GM23338 (cell line): ENCODE data around the gene UBE2G1. TPM values are rescaled to one million over a fixed set of nuclear protein-coding genes. Genes with fewer than 3 reads are reported as not detected.
"Not testable (repeated sequence)": the region's sequence is repeated elsewhere in the genome, so short reads cannot be mapped to it uniquely, and the experiment has no call there.

ENCODE experiments used
- ATAC-seq: fragments of 200-7000 bp; cut with Tn5 transposase; 3 replicates; pipeline ENCODE4 v1.9.1; 2020
- DNase-seq: peaks from one replicate; pipeline ENCODE4 v3.0.0-alpha.2; 2015; ENCODE audit warnings: low spot score
- H2AFZ ChIP-seq: fragments of 200-600 bp; sonication (generic); 2 replicates; pipeline ENCODE4 v1.8.0; 2016; ENCODE audit warnings: antibody characterized with exemption, mild to moderate bottlenecking, moderate library complexity
- H3F3A ChIP-seq: fragments of 200-600 bp; sonication (generic); replicated peaks from 2 replicates; pipeline ENCODE4 v1.8.0; 2017; ENCODE audit warnings: antibody characterized with exemption, mixed run types, low read depth
- H3K27ac ChIP-seq: fragments of 200-600 bp; sonication (generic); 2 replicates; pipeline ENCODE4 v1.6.1; 2016; ENCODE audit warnings: low read depth
- H3K27me3 ChIP-seq: fragments of 200-600 bp; sonication (generic); 2 replicates; pipeline ENCODE4 v1.8.0; 2016; ENCODE audit warnings: mild to moderate bottlenecking, mixed run types, moderate library complexity; ENCODE audit not compliant: insufficient read depth
- H3K36me3 ChIP-seq: fragments of 200-600 bp; sonication (generic); 2 replicates; pipeline ENCODE4 v1.8.0; 2016; ENCODE audit warnings: mild to moderate bottlenecking; ENCODE audit not compliant: insufficient read depth
- H3K4me1 ChIP-seq: fragments of 200-600 bp; sonication (generic); 2 replicates; pipeline ENCODE4 v1.8.0; 2016; ENCODE audit warnings: mild to moderate bottlenecking, moderate library complexity; ENCODE audit not compliant: insufficient read depth
- H3K4me2 ChIP-seq: fragments of 200-600 bp; sonication (generic); 2 replicates; pipeline ENCODE4 v1.7.1; 2017; ENCODE audit warnings: mixed run types
- H3K4me3 ChIP-seq: fragments of 200-600 bp; sonication (generic); 2 replicates; pipeline ENCODE4 v1.6.1; 2016; ENCODE audit warnings: mixed run types
- H3K79me2 ChIP-seq: fragments of 200-600 bp; sonication (generic); replicated peaks from 2 replicates; pipeline ENCODE4 v1.8.0; 2017; ENCODE audit warnings: mild to moderate bottlenecking; ENCODE audit not compliant: insufficient read depth
- H3K9me2 ChIP-seq: fragments of 200-600 bp; sonication (generic); 2 replicates; pipeline ENCODE4 v1.8.0; 2017; ENCODE audit not compliant: insufficient read depth
- H4K20me1 ChIP-seq: fragments of 200-600 bp; sonication (generic); replicated peaks from 2 replicates; pipeline ENCODE4 v1.8.0; 2017; ENCODE audit warnings: mild to moderate bottlenecking; ENCODE audit not compliant: insufficient read depth
- H3K27ac Mint-ChIP-seq: 2 replicates; pipeline ENCODE4 v1.8.0; 2020; ENCODE audit warnings: inconsistent platforms, mild to moderate bottlenecking, moderate library complexity, mixed read lengths
- H3K27me3 Mint-ChIP-seq: 3 replicates; pipeline ENCODE4 v1.8.0; 2022; ENCODE audit warnings: low read depth, mild to moderate bottlenecking, moderate library complexity, mixed read lengths, inconsistent platforms; ENCODE audit not compliant: insufficient read depth, poor library complexity
- H3K36me3 Mint-ChIP-seq: 3 replicates; pipeline ENCODE4 v1.8.0; 2021; ENCODE audit warnings: low read depth, mild to moderate bottlenecking, inconsistent platforms, moderate library complexity, mixed read lengths
- H3K4me1 Mint-ChIP-seq: 3 replicates; pipeline ENCODE4 v1.8.0; 2020; ENCODE audit warnings: mild to moderate bottlenecking, inconsistent platforms, mixed read lengths
- H3K4me3 Mint-ChIP-seq: 3 replicates; pipeline ENCODE4 v1.8.0; 2021; ENCODE audit warnings: moderate library complexity, mild to moderate bottlenecking, inconsistent platforms, mixed read lengths
- H3K9me3 Mint-ChIP-seq: 3 replicates; pipeline ENCODE4 v1.8.0; 2020; ENCODE audit warnings: moderate library complexity, mild to moderate bottlenecking, inconsistent platforms, mixed read lengths
- EZH2phosphoT487 ChIP-seq: fragments of 200-600 bp; sonication (generic); IDR thresholded peaks from one replicate; pipeline ENCODE4 v1.8.1; 2018; ENCODE audit warnings: antibody characterized with exemption; ENCODE audit not compliant: unreplicated experiment
- JUNB ChIP-seq: IDR thresholded peaks from one replicate; pipeline ENCODE4 v1.6.1; 2016; ENCODE audit warnings: antibody characterized with exemption; ENCODE audit not compliant: unreplicated experiment
- NANOG ChIP-seq: IDR thresholded peaks from 2 replicates; pipeline ENCODE4 v1.6.1; 2016; ENCODE audit warnings: antibody characterized with exemption, borderline replicate concordance
- REST ChIP-seq: IDR thresholded peaks from one replicate; pipeline ENCODE4 v1.6.1; 2018; ENCODE audit warnings: antibody characterized with exemption; ENCODE audit not compliant: unreplicated experiment
- STAT1 ChIP-seq: IDR thresholded peaks from one replicate; pipeline ENCODE4 v1.6.1; 2016; ENCODE audit warnings: antibody characterized with exemption; ENCODE audit not compliant: unreplicated experiment
- ZNF331 ChIP-seq: fragments of 250-450 bp; sonication (Bioruptor Pico); IDR thresholded peaks from 2 replicates; pipeline ENCODE4 v1.5.0; 2020; ENCODE audit warnings: low read depth, mild to moderate bottlenecking, moderate library complexity
- polyA plus RNA-seq: library from polyadenylated mRNA; unstranded; fragments of >200 nt; fragmentation: Nextera tagmentation; extraction: Ambion mirVana; gene quantifications from 2 replicates; pipeline ENCODE4 v1.2.1, GENCODE V29; 2016
- total RNA-seq: library from RNA; depleted of rRNA; stranded (reverse); fragments of >200 nt; shearing (Covaris generic); gene quantifications from 2 replicates; pipeline ENCODE4 v1.2.3, GENCODE V29; 2014

Gene UBE2G1
- total and polyA plus RNA-seq, 2 experiments from 2014 or later = 71.9 to 145 TPM

- Mint-ChIP-seq H3K36me3 (peaks cover 16% of the 10 kb centered on the region), H3K9me3 (no peaks in the 10 kb centered on the region), H3K4me3 (no peak overlapping the region), H3K4me1 (peaks cover 40% of the 10 kb centered on the region), H3K27me3 (peaks cover 2% of the 10 kb centered on the region), H3K27ac (no peak overlapping the region)
- peaks cover 93% of the 10 kb centered on the region for H4K20me1 ChIP-seq
- no peak for TF ChIP-seq JUNB
- no peak for TF ChIP-seq EZH2phosphoT487
- no peak for TF ChIP-seq STAT1
- no peak for TF ChIP-seq NANOG
- no peaks in the 10 kb centered on the region for H3K9me2 ChIP-seq
- no peaks in the 10 kb centered on the region; the same call in 1 of the 2 replicates for H3F3A ChIP-seq
- peak overlapping the region; percentile 60 for H3K4me2 ChIP-seq
- H3K27me3 ChIP-seq = no peaks in the 10 kb centered on the region
- peaks cover 28% of the 10 kb centered on the region for H3K4me1 ChIP-seq
- no peak overlapping the region for H2AFZ ChIP-seq
- no peak for DNase-seq
- peaks cover 5% of the 10 kb centered on the region; the same call in 1 of the 2 replicates for H3K36me3 ChIP-seq
- no peak overlapping the region for H3K4me3 ChIP-seq
- H3K79me2 ChIP-seq = peaks cover 100% of the 10 kb centered on the region
- H3K27ac ChIP-seq = peak overlapping the region; percentile 47; the same call in 1 of the 2 replicates
- no peak; the same call in 2 of the 3 replicates for ATAC-seq
Observed at GRCh38 chr17:4354862-4355514, 11.5 kb downstream of the UBE2G1 start.

- TF ChIP-seq ZNF331 (CRISPR knock-in tag) (no peak), REST (no peak)
- peaks cover 16% of the 10 kb centered on the region for H3K36me3 Mint-ChIP-seq
- peak overlapping the region; percentile 60; the same call in 1 of the 2 replicates for H3K4me2 ChIP-seq
- H3K27ac Mint-ChIP-seq = peak overlapping the region; percentile 82
- DNase-seq = no peak
- H3K4me3 Mint-ChIP-seq = peak overlapping the region; percentile 3; the same call in 1 of the 3 replicates
- no peak for ATAC-seq
- peaks cover 5% of the 10 kb centered on the region; the same call in 1 of the 2 replicates for H3K36me3 ChIP-seq
- no peaks in the 10 kb centered on the region for H3K9me2 ChIP-seq
- peaks cover 92% of the 10 kb centered on the region for H4K20me1 ChIP-seq
- no peak overlapping the region for H3K4me3 ChIP-seq
- H3K27me3 Mint-ChIP-seq = peaks cover 2% of the 10 kb centered on the region
- peak overlapping the region; percentile 47; the same call in 1 of the 2 replicates for H3K27ac ChIP-seq
- no peaks in the 10 kb centered on the region for H3K9me3 Mint-ChIP-seq
- H3K79me2 ChIP-seq = peaks cover 100% of the 10 kb centered on the region
- H2AFZ ChIP-seq = no peak overlapping the region
- peaks cover 35% of the 10 kb centered on the region for H3K4me1 Mint-ChIP-seq
- no peaks in the 10 kb centered on the region for H3K27me3 ChIP-seq
- H3F3A ChIP-seq = no peaks in the 10 kb centered on the region; the same call in 1 of the 2 replicates
- H3K4me1 ChIP-seq = peaks cover 22% of the 10 kb centered on the region
Observed at GRCh38 chr17:4354206-4354605, 12.3 kb downstream of the UBE2G1 start.

- H3K27ac ChIP-seq, H3K27ac Mint-ChIP-seq, H3K27me3 Mint-ChIP-seq, H2AFZ ChIP-seq, H3K36me3 ChIP-seq, ATAC-seq, H3K36me3 Mint-ChIP-seq, H3K27me3 ChIP-seq, DNase-seq, H3K4me3 ChIP-seq, H3K9me3 Mint-ChIP-seq, H3K4me2 ChIP-seq, H3K9me2 ChIP-seq, H3K4me3 Mint-ChIP-seq: not testable (repeated sequence)
- peaks cover 29% of the 10 kb centered on the region for H3K4me1 Mint-ChIP-seq
- H3K4me1 ChIP-seq = peaks cover 19% of the 10 kb centered on the region
- H3F3A ChIP-seq = peaks cover 11% of the 10 kb centered on the region; the same call in 1 of the 2 replicates
- peaks cover 91% of the 10 kb centered on the region for H4K20me1 ChIP-seq
- peaks cover 100% of the 10 kb centered on the region for H3K79me2 ChIP-seq
Observed at GRCh38 chr17:4350214-4350613, 16.3 kb downstream of the UBE2G1 start.
